Vagina (tissue), 2 donors: Measurements from ENCODE around the gene SYTL3.

Experiments
- CTCF ChIP-seq, 3 experiments: fragments of 450-650 bp in 2 of 3; fragments of 200-600 bp in 1 of 3; sonication (generic) in 1 of 3; IDR thresholded peaks; one replicate each; pipeline ENCODE4 v1.5.1; 2017 to 2019; ENCODE audit warnings: antibody characterized with exemption in 3 of 3, mild to moderate bottlenecking in 2 of 3, moderate library complexity in 2 of 3
- POLR2A ChIP-seq, 2 donors: fragments of 450-650 bp; IDR thresholded peaks; one replicate each; pipeline ENCODE4 v1.6.1; 2017; ENCODE audit warnings: antibody characterized with exemption in 2 of 2, mild to moderate bottlenecking in 2 of 2, moderate library complexity in 2 of 2

GRCh38 chr6:158773581-158774449 lies 124.0 kb downstream of the SYTL3 start:
- TF ChIP-seq CTCF (IDR thresholded peaks at IDR 0.05) (no peak), POLR2A (IDR thresholded peaks at IDR 0.05) (no peak)
